Prostate gland (tissue), 2 donors: ENCODE results near the gene ZBTB44.

Source experiments
- CTCF ChIP-seq, 4 experiments: fragments of 200-600 bp in 2 of 4; fragments of 450-650 bp in 2 of 4; sonication (generic) in 2 of 4; IDR thresholded peaks; 1 replicate in 3 of 4; 2 replicates in 1 of 4; pipeline ENCODE4 v1.5.1; 2016 to 2019; ENCODE audit warnings: antibody characterized with exemption in 4 of 4, mild to moderate bottlenecking in 2 of 4, moderate library complexity in 2 of 4
- POLR2A ChIP-seq: fragments of 450-650 bp; IDR thresholded peaks from one replicate; pipeline ENCODE4 v1.6.1; 2016; ENCODE audit warnings: antibody characterized with exemption, mild to moderate bottlenecking

DNA sequence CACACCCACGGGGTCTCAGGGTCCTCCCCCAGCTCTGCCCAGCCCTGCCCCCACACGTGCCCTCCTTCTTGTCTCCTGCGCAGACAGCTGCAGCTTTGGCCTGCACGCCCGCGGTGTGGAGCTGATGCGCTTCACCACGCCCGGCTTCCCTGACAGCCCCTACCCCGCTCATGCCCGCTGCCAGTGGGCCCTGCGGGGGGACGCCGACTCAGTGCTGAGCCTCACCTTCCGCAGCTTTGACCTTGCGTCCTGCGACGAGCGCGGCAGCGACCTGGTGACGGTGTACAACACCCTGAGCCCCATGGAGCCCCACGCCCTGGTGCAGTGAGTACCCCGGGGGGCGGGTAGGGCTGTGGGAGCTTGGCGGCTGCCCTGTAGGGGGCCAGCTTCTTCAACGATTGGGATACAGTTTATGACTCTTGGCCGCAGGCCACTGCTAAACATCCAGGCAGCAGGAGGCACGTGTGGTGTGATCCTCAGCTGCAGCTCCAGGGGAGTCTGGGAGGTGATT lies 124.3 kb downstream of the ZBTB44 start:
- no peak for TF ChIP-seq CTCF (IDR thresholded peaks at IDR 0.05)
- TF ChIP-seq POLR2A, result no peak
